Mesodermal cell (in vitro differentiated cells): ENCODE results near the gene COA1.
A peak's percentile ranks its signal among the peaks of the same experiment; 100 is the strongest.

Source experiments
- H3K27ac ChIP-seq: 2 replicates; pipeline ENCODE4 v1.7.0; 2013; ENCODE audit warnings: mild to moderate bottlenecking, low read depth, low read length, moderate library complexity; ENCODE audit not compliant: severe bottlenecking
- H3K36me3 ChIP-seq: 2 replicates; pipeline ENCODE4 v1.7.1; 2013; ENCODE audit warnings: mild to moderate bottlenecking, low read length, moderate library complexity; ENCODE audit not compliant: control insufficient read depth, insufficient read depth
- H3K4me1 ChIP-seq: one replicate; pipeline ENCODE4 v1.7.1; 2013; ENCODE audit warnings: mild to moderate bottlenecking, low read length; ENCODE audit not compliant: insufficient read depth, control insufficient read depth, poor library complexity, severe bottlenecking
- H3K4me3 ChIP-seq: 2 replicates; pipeline ENCODE4 v1.7.0; 2013; ENCODE audit warnings: low read length, control low read depth, mild to moderate bottlenecking; ENCODE audit not compliant: insufficient read depth, poor library complexity, severe bottlenecking; ENCODE audit errors: extremely low read depth
- H3K9me3 ChIP-seq: 2 replicates; pipeline ENCODE4 v1.7.1; 2013; ENCODE audit warnings: mild to moderate bottlenecking, low read length, moderate library complexity; ENCODE audit not compliant: control insufficient read depth
- WGBS, 2 experiments: methylation state at CpG; one replicate each; pipeline ENCODE4 v1.1.5; 2013; ENCODE audit warnings: missing lambda C conversion rate in 2 of 2; ENCODE audit not compliant: insufficient coverage in 2 of 2; 5-methylcytosine and 5-hydroxymethylcytosine counted together

The COA1 gene

GRCh38 chr7:43767311-43767710, 38.0 kb upstream of the COA1 start:
- peaks cover 11% of the 10 kb centered on the region for H3K4me1 ChIP-seq
- H3K27ac ChIP-seq: no peak overlapping the region
- H3K36me3 ChIP-seq: no peaks in the 10 kb centered on the region
- no peaks in the 10 kb centered on the region for H3K9me3 ChIP-seq
- no peak overlapping the region for H3K4me3 ChIP-seq
- 87 to 91% methylated on average over 4 to 7 of the region's 8 CpGs for WGBS, 2 experiments

DNA sequence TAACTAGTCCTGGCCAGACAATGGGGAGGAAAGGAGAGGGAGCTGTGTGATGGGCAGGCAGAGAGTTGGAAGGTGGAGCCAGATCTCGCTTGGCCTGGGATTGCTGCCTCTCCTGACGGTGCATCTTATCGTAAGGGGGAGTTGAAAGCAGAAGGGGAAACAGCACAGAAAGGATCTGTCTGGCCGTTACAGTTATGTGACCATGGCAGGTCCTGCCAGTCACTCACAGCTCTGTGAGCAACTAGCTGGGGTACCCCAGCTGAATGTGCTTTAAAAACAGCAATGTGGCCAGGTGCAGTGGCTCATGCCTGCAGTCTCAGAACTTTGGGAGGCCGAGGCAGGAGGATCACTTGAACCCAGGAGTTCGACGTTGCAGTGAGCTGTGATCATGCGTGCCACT, 37.2 kb upstream of the COA1 start:
- H3K4me3 ChIP-seq: no peak overlapping the region
- 66 to 68% methylated on average over 8 of the region's 8 CpGs for WGBS, 2 experiments
- H3K36me3 ChIP-seq: no peaks in the 10 kb centered on the region
- H3K27ac ChIP-seq: no peak overlapping the region
- H3K4me1 ChIP-seq: peaks cover 11% of the 10 kb centered on the region
- no peaks in the 10 kb centered on the region for H3K9me3 ChIP-seq

DNA sequence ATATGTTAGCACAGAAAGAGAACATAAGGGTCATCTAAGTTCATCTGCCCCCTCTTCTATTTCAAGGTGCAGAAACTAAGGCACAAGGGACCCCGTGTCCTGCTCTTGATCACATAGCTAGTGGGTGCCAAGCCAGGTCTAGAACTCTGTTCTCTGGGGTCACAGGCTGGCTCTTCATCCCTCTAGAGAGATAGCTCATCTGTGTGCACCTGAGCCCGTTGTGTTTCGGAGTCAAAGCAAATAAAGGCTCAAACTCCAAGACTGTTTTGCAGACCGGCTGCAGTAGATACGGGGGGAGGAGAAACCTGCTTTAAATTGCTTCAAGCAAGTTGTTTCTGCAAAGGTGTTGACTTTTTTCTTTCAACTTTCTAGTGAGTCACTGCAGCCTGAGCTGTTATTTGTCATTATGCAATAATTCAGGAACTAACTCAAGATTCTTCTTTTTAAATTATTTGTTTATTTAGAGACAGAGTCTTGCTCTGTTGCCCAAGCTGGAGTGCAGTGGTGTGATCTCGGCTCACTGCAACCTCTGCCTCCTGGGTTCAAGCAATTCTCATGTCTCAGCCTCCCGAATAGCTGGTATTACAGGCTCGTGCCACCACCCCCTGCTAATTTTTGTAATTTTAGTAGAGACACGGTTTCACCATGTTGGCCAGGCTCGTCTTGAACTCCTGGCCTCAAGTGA, 35.6 kb upstream of the COA1 start:
- Histone ChIP-seq H3K4me3 (no peak overlapping the region), H3K4me1 (peaks cover 11% of the 10 kb centered on the region), H3K27ac (no peak overlapping the region), H3K36me3 (no peaks in the 10 kb centered on the region), H3K9me3 (no peaks in the 10 kb centered on the region)
- 85 to 89% methylated on average over 9 to 10 of the region's 10 CpGs for WGBS, 2 experiments

DNA sequence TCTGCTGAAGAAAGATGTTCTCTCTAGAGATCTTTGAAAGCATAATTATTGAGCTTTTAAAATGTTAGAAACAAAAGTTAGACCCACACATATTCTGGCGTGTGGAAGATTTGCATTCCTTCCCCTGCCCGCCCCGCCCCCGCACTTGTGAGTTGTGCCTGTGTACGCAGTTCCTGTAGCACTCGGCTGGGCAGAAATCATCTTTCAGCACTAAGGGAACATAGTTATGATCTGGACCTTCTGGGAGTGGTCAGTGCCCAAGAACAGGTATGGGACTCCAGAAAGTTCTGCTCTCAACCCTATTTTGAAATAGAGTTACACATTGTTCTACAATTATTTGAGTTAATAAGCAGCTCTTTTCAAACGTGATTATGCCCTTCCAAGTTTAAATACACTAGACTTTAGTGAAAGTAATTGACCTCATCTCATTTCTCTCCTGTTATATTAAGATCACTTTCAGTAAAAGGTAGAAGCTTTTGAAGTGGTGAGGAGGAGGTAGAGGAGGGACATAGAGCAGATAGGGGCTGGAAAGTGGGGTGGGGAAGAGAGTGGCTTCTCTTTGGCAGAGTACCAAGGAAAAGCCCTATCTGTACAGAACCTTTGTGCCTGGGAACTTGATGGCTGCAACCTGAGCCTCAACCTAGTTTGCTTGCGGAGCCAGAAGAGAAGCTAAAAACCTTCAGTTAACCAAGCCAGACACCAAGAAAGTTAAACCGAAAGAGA, 34.9 kb upstream of the COA1 start:
- Histone ChIP-seq H3K9me3 (no peaks in the 10 kb centered on the region), H3K4me1 (peaks cover 11% of the 10 kb centered on the region), H3K4me3 (no peak overlapping the region), H3K27ac (no peak overlapping the region), H3K36me3 (no peaks in the 10 kb centered on the region)
- 70 to 80% methylated on average over 1 to 5 of the region's 9 CpGs for WGBS, 2 experiments

GRCh38 chr7:43763183-43763582, 33.9 kb upstream of the COA1 start:
- peaks cover 11% of the 10 kb centered on the region for H3K4me1 ChIP-seq
- H3K27ac ChIP-seq: no peak overlapping the region
- 46 to 47% methylated on average over 3 of the region's 3 CpGs for whole genome bisulfite sequencing, 2 experiments
- no peak overlapping the region for H3K4me3 ChIP-seq
- H3K9me3 ChIP-seq: no peaks in the 10 kb centered on the region
- H3K36me3 ChIP-seq: no peaks in the 10 kb centered on the region

DNA sequence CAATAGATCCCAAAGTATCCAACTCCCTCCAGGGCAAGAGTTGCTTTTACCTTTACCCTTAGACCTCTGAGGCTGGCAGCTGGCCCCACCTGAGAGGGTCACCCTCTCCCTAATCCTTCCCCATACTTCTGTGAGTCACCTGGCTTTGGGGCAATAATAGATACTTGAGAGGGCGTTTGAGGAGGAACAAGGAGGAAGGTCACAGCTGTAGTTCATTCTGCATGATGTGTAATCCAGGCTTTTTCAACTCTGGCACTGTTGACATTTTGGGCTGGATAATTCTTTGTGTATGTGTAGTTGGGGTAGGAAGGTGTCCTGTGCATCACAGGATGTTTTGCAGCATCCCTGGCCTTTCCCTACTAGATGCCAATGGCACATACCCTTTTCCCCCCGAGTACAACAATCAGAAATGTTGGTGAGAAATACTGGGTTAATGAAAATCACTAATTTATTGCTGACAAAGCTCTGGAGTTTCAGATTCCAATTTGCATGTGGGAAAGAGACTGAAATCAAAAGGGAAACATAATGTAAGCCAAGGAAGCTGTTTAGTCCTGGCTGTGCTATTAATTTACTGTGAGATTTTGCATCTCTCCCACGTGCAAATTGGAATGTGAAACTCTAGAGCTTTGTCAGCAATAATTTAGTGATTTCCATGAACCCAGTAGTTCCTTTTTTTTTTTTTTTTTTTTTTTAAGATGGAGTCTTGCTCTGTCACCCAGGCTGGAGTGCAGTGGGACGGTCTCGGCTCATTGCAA, 32.8 kb upstream of the COA1 start:
- Histone ChIP-seq H3K4me3 (no peak overlapping the region), H3K36me3 (no peaks in the 10 kb centered on the region), H3K4me1 (peaks cover 11% of the 10 kb centered on the region), H3K9me3 (no peaks in the 10 kb centered on the region), H3K27ac (no peak overlapping the region)
- WGBS, 2 experiments: 94 to 100% methylated on average over 1 to 3 of the region's 5 CpGs

DNA sequence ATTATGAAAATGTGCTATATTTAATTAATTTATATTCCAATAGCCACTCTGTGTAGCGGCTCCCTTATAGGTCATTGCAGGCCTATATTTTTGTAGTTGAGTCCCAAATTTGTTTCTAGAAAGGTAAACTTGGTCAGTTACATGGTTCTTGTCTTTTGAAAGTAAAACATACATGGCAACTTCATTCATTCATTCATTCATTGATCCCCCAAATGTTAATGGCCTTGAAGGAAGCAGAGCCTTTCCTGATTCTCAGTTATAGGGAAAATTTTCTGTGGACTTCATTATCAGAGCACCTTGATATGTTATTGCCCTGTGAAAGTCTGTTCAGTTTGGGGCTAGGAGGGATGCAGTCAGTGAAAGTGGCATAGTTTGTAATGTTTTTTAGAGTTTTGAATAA, 32.1 kb upstream of the COA1 start:
- Histone ChIP-seq H3K27ac (no peak overlapping the region), H3K9me3 (no peaks in the 10 kb centered on the region), H3K4me3 (no peak overlapping the region), H3K4me1 (peaks cover 11% of the 10 kb centered on the region), H3K36me3 (no peaks in the 10 kb centered on the region)
- WGBS, 2 experiments: no CpG with 5 or more reads among the region's 1 CpG

DNA sequence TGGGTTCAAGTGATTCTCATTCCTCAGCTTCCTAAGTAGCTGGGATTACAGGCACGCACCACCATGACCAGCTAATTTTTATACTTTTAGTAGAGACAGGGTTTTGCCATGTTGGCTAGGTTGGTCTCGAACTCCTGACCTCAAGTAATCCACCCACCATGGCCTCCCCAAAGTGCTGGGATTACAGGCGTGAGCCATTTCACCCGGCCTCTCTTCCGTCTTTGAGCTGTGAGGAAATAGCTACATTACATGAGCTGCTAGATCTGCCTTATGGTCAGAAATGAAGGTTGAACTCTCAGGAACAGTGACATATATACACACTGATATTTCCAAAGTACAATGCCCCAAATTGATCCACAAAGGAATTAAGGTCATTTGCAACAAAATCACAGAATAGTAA, 31.5 kb upstream of the COA1 start:
- H3K4me1 ChIP-seq: peaks cover 11% of the 10 kb centered on the region
- no peaks in the 10 kb centered on the region for H3K9me3 ChIP-seq
- H3K27ac ChIP-seq: no peak overlapping the region
- no peaks in the 10 kb centered on the region for H3K36me3 ChIP-seq
- 94 to 100% methylated on average over 2 to 4 of the region's 5 CpGs for WGBS, 2 experiments
- H3K4me3 ChIP-seq: no peak overlapping the region

DNA sequence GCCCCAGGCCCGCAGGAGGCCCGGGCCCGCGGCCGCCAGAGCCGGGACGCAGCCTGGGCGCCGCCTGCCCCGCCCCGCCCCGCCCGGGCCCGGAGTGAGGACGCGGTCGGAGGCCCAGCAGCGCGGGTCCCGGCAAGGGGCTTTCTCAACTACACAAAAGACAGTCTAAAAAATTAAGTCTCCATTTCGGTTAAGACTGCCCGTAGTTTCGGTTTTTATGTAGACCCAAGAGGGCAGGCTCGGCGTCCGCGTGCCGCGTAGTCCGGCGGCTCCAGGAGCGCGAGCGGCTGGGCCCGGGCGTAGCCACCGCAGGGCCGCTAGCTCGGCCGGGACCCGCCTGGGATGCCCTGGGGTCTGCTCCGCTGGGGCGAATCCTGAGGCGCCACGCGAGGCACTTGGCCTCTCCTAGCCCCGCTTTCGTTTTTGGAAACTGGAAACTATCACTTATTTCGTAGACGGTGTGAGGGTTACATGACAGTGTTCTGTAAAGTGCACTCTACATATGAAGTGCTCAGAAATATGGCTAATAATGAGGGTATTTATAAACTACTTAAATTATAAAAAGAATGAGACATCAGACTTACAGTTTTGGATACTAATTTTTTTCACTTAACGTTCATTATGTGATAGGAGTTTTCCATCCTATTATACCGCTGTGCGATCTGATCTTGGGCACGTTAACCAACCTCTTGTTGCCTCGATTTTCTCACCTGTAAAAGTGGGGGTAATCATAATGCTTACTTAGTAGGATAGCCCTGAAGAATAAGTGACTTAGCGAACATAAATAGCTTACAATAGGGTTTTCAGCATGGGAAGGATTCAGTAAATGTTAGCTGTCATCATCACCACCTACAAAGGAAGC, 29.7 kb upstream of the COA1 start:
- no peaks in the 10 kb centered on the region for H3K9me3 ChIP-seq
- H3K27ac ChIP-seq: no peak overlapping the region
- H3K36me3 ChIP-seq: no peaks in the 10 kb centered on the region
- peak overlapping the region; percentile 63 for H3K4me3 ChIP-seq
- WGBS, 2 experiments: 0 to 10% methylated on average over 30 to 32 of the region's 56 CpGs
- peaks cover 4% of the 10 kb centered on the region for H3K4me1 ChIP-seq

GRCh38 chr7:43758029-43758821, 28.9 kb upstream of the COA1 start, which contains the start of gene BLVRA:
TSS of gene BLVRA (plus strand) at chr7:43758680. CDS start at chr7:43771159, 12,479 bp downstream.
- H3K9me3 ChIP-seq: no peaks in the 10 kb centered on the region
- no peaks in the 10 kb centered on the region for H3K4me1 ChIP-seq
- no peaks in the 10 kb centered on the region for H3K36me3 ChIP-seq
- no peak within 1 kb of the TSS for H3K27ac ChIP-seq
- peak within 1 kb of the TSS; percentile 63 for H3K4me3 ChIP-seq
- 0 to 3% methylated on average over 30 to 38 of the region's 67 CpGs for WGBS, 2 experiments
